Keratinocyte (primary cell): ENCODE results near the gene ZNF236. TPM values are rescaled to one million over a fixed set of nuclear protein-coding genes. Genes with fewer than 3 reads are reported as not detected.

Experiments
- DNase-seq: peaks from one replicate; pipeline ENCODE4 v3.0.0-alpha.2; 2011; ENCODE audit warnings: low read depth, missing footprints, low spot score
- FAIRE-seq: peaks from 2 replicates; lab custom pipeline; 2011; peaks lifted over from hg19 to GRCh38; lab: Jason Lieb, UNC
- H2AFZ ChIP-seq: 2 replicates; pipeline ENCODE4 v1.6.0; 2012; ENCODE audit warnings: low read length, control low read depth, inconsistent platforms; ENCODE audit not compliant: control insufficient read depth
- H3K27ac ChIP-seq: 2 replicates; pipeline ENCODE4 v1.5.1; 2011; ENCODE audit warnings: low read length; ENCODE audit not compliant: control insufficient read depth, insufficient read depth
- H3K27me3 ChIP-seq: 3 replicates; pipeline ENCODE4 v1.6.0; 2011; ENCODE audit warnings: low read length; ENCODE audit not compliant: control insufficient read depth, insufficient read depth; ENCODE audit errors: extremely low read depth
- H3K36me3 ChIP-seq, 2 experiments: 2 replicates in 1 of 2; 3 replicates in 1 of 2; pipeline ENCODE4 v1.5.1; 2011; ENCODE audit warnings: low read length in 2 of 2, mild to moderate bottlenecking in 1 of 2; ENCODE audit not compliant: control insufficient read depth in 2 of 2, insufficient read depth in 2 of 2; ENCODE audit errors: extremely low read depth in 1 of 2
- H3K4me1 ChIP-seq: 3 replicates; pipeline ENCODE4 v1.5.1; 2011; ENCODE audit warnings: low read length; ENCODE audit not compliant: control insufficient read depth, insufficient read depth; ENCODE audit errors: extremely low read depth
- H3K4me2 ChIP-seq: 3 replicates; pipeline ENCODE4 v1.6.0; 2011; ENCODE audit warnings: low read depth, low read length; ENCODE audit not compliant: control insufficient read depth, insufficient read depth; ENCODE audit errors: extremely low read depth
- H3K4me3 ChIP-seq, 3 experiments: fragments of 200-600 bp in 1 of 3; sonication (generic) in 1 of 3; 2 replicates in 2 of 3; 3 replicates in 1 of 3; pipeline ENCODE4 v1.5.1; 2011 to 2016; ENCODE audit warnings: low read length in 3 of 3, mild to moderate bottlenecking in 3 of 3, control low read depth in 2 of 3, inconsistent platforms in 1 of 3, low read depth in 1 of 3, mixed read lengths in 1 of 3, mixed run types in 1 of 3, moderate library complexity in 1 of 3; ENCODE audit not compliant: control insufficient read depth in 2 of 3, insufficient read depth in 2 of 3; ENCODE audit errors: extremely low read depth in 1 of 3
- H3K79me2 ChIP-seq: 2 replicates; pipeline ENCODE4 v1.6.0; 2012; ENCODE audit warnings: low read length; ENCODE audit not compliant: control insufficient read depth, insufficient read depth
- H3K9ac ChIP-seq: 3 replicates; pipeline ENCODE4 v1.6.0; 2011; ENCODE audit warnings: low read length; ENCODE audit not compliant: control insufficient read depth, insufficient read depth; ENCODE audit errors: extremely low read depth
- H3K9me1 ChIP-seq: 3 replicates; pipeline ENCODE4 v1.6.0; 2011; ENCODE audit warnings: low read length; ENCODE audit not compliant: control insufficient read depth, insufficient read depth; ENCODE audit errors: extremely low read depth
- H3K9me3 ChIP-seq: 2 replicates; pipeline ENCODE4 v1.5.1; 2012; ENCODE audit warnings: low read depth, low read length; ENCODE audit not compliant: control insufficient read depth
- H4K20me1 ChIP-seq: 3 replicates; pipeline ENCODE4 v1.6.0; 2011; ENCODE audit warnings: low read length; ENCODE audit not compliant: control insufficient read depth, insufficient read depth; ENCODE audit errors: extremely low read depth
- CTCF ChIP-seq, 3 experiments: IDR thresholded peaks in 1 of 3; conservative IDR thresholded peaks in 1 of 3; optimal IDR thresholded peaks in 1 of 3; 2 replicates in 2 of 3; 3 replicates in 1 of 3; pipeline versions ENCODE3 to v1.5.1; 2011; ENCODE audit warnings: low read length in 3 of 3, mild to moderate bottlenecking in 3 of 3, moderate library complexity in 2 of 3, control low read depth in 1 of 3, inconsistent platforms in 1 of 3; ENCODE audit not compliant: insufficient read depth in 2 of 3; ENCODE audit errors: extremely low read depth in 1 of 3
- EZH2 ChIP-seq: IDR thresholded peaks from one replicate; pipeline ENCODE4 v1.6.1; 2012; ENCODE audit warnings: inconsistent platforms, mild to moderate bottlenecking, low read length, moderate library complexity
- dilution Hi-C: fragments of 300-500 bp; cut with MboI; formaldehyde crosslinking; loops from one replicate; pipeline ENCODE4 v1.7.0; 2020; ENCODE audit warnings: low sequenced_read_pairs; ENCODE audit not compliant: extremely low pct_ligation_motif_present
- polyA plus RNA-seq, 5 experiments: library from polyadenylated mRNA; depleted of rRNA in 3 of 5; stranded (reverse) in 3 of 5; stranded (forward) in 1 of 5; unstranded in 1 of 5; fragments of >200 nt; gene quantifications; 1 replicate in 1 of 5; 2 replicates in 3 of 5; 3 replicates in 1 of 5; pipeline versions ENCODE4 v1.2.1 to v1.2.3, GENCODE V29; 2011 to 2012; ENCODE audit warnings: missing spikeins in 2 of 5, low read depth in 1 of 5, low replicate concordance in 1 of 5

The ZNF236 gene
- polyA plus RNA-seq, 1 donor (not counting 4 experiments of a cell fraction or from before 2014, with no cell fraction given), result 4.5 TPM

GRCh38 chr18:76821356-76821874 is 942 bp upstream of the ZNF236 start:
- H3K36me3 ChIP-seq, result peaks cover 0 to under 1% of the 10 kb centered on the region in 2 experiments
- H3K4me3 ChIP-seq, result peak overlapping the region; percentile 64 to 99 (median 96)
- no peaks in the 10 kb centered on the region for H3K9me3 ChIP-seq
- no peaks in the 10 kb centered on the region for H3K9me1 ChIP-seq
- H3K9ac ChIP-seq, result peak overlapping the region; percentile 96
- H3K4me2 ChIP-seq, result peak overlapping the region; percentile 98
- H3K27me3 ChIP-seq, result no peaks in the 10 kb centered on the region
- H3K27ac ChIP-seq, result peak overlapping the region; percentile 94
- FAIRE-seq (peak; percentile 68), DNase-seq (no peak)
- no peak for TF ChIP-seq CTCF (optimal IDR thresholded peaks at IDR 0.05 in 1 of 3, IDR thresholded peaks at IDR 0.05 in 1 of 3, conservative IDR thresholded peaks at IDR 0.05 in 1 of 3; ENCODE audit: extremely low read depth in 1 of 3, insufficient read depth in 2 of 3, low read length in 3 of 3)
- TF ChIP-seq EZH2, result no peak
- H3K79me2 ChIP-seq, result peaks cover 69% of the 10 kb centered on the region
- peak overlapping the region; percentile 87 for H2AFZ ChIP-seq
- dilution Hi-C loops, result no loop called here
- H4K20me1 ChIP-seq, result no peaks in the 10 kb centered on the region
- peaks cover 21% of the 10 kb centered on the region for H3K4me1 ChIP-seq

- peaks cover 21% of the 10 kb centered on the region for H3K4me1 ChIP-seq
- H4K20me1 ChIP-seq, result no peaks in the 10 kb centered on the region
- H3K36me3 ChIP-seq, result no peaks in the 10 kb centered on the region
- FAIRE-seq (no peak), DNase-seq (no peak)
- dilution Hi-C loops, result no loop called here
- no peaks in the 10 kb centered on the region for H3K9me1 ChIP-seq
- H3K4me2 ChIP-seq, result peak overlapping the region; percentile 98
- TF ChIP-seq EZH2 (no peak), CTCF (optimal IDR thresholded peaks at IDR 0.05 in 1 of 3, IDR thresholded peaks at IDR 0.05 in 1 of 3, conservative IDR thresholded peaks at IDR 0.05 in 1 of 3; ENCODE audit: extremely low read depth in 1 of 3, insufficient read depth in 2 of 3, low read length in 3 of 3) (no peak)
- H3K9me3 ChIP-seq, result no peaks in the 10 kb centered on the region
- peaks cover 71% of the 10 kb centered on the region for H3K79me2 ChIP-seq
- H3K9ac ChIP-seq, result peak overlapping the region; percentile 96
- peak overlapping the region; percentile 94 for H3K27ac ChIP-seq
- no peaks in the 10 kb centered on the region for H3K27me3 ChIP-seq
- H2AFZ ChIP-seq, result peak overlapping the region; percentile 87
- peak overlapping the region; percentile 64 to 99 (median 96) for H3K4me3 ChIP-seq
These were observed 367 bp upstream of the ZNF236 start for GRCh38 chr18:76821875-76822505.
